ENCODE measurements around the gene SATL1.
A peak's percentile ranks its signal among the peaks of the same experiment; 100 is the strongest.

DNA sequence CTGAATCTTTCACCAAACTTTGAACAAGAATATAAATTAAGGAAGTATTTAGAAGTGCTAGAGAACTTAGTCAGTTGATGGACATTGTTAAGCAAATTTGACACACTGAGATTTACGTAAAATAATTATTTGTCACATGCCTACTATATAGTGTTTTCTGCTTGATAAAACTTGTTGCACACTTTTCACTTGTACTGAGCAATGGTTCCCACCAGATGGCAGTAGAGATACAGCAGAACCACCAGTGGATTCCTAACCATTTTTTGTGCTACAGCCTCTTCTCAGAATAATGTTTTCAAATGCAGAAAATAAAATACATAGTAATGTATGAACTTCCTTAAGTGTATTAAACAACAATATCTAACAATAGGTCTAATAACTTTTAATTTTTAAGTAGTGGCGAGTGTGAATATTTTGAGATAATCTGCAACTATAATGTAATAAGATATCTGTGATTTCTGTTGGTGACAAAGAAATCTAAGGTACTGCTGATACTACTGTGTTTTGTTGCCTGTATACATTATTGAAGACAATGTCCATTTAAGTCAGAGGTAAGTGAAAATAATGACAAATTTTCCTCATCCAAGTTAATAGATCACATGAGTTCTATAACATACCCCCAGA is 158.7 kb downstream of the SATL1 start:
- TF ChIP-seq CTCF (IDR thresholded peaks at IDR 0.05) (peak; percentile 40 to 76 (median 42)), EP300 (IDR thresholded peaks at IDR 0.05) (no peak)

All from gastroesophageal sphincter (tissue), 3 donors.